DOHH2 (cell line): Measurements from ENCODE around the gene NAALAD2.
A peak's percentile ranks its signal among the peaks of the same experiment; 100 is the strongest.

Experiments used
- H3F3A ChIP-seq: fragments of 200-600 bp; sonication (generic), shearing (Covaris generic); 2 replicates; pipeline ENCODE4 v1.6.0; 2016; ENCODE audit warnings: antibody characterized with exemption, mild to moderate bottlenecking; ENCODE audit not compliant: control insufficient read depth, insufficient read depth
- H3K27ac ChIP-seq: fragments of 200-600 bp; sonication (generic); 2 replicates; pipeline ENCODE4 v1.5.1; 2014; ENCODE audit warnings: low read depth, mild to moderate bottlenecking, low read length, moderate library complexity
- H3K27me3 ChIP-seq: fragments of 200-600 bp; sonication (generic); 2 replicates; pipeline ENCODE4 v1.6.1; 2014; ENCODE audit warnings: mild to moderate bottlenecking, low read length, mixed read lengths; ENCODE audit not compliant: control insufficient read depth
- H3K36me3 ChIP-seq: fragments of 200-600 bp; sonication (generic); 2 replicates; pipeline ENCODE4 v1.6.1; 2014; ENCODE audit warnings: mild to moderate bottlenecking, low read length, moderate library complexity, mixed read lengths; ENCODE audit not compliant: control insufficient read depth
- H3K4me1 ChIP-seq: fragments of 200-600 bp; sonication (generic); 2 replicates; pipeline ENCODE4 v1.6.1; 2014; ENCODE audit warnings: mild to moderate bottlenecking, low read length, mixed read lengths; ENCODE audit not compliant: control insufficient read depth
- H3K4me2 ChIP-seq: fragments of 200-600 bp; sonication (generic); 2 replicates; pipeline ENCODE4 v1.6.0; 2014; ENCODE audit warnings: mild to moderate bottlenecking, low read length, moderate library complexity
- H3K4me3 ChIP-seq: fragments of 200-600 bp; sonication (generic); 2 replicates; pipeline ENCODE4 v1.5.1; 2014; ENCODE audit warnings: mild to moderate bottlenecking, low read length, mixed read lengths
- H3K79me2 ChIP-seq: fragments of 200-600 bp; sonication (generic); 2 replicates; pipeline ENCODE4 v1.6.1; 2014; ENCODE audit warnings: mild to moderate bottlenecking, low read length, mixed read lengths; ENCODE audit not compliant: control insufficient read depth
- H3K9me2 ChIP-seq: fragments of 200-600 bp; sonication (generic); replicated peaks from 2 replicates; pipeline ENCODE4 v1.6.1; 2014; ENCODE audit warnings: mild to moderate bottlenecking, low read length, mixed read lengths; ENCODE audit not compliant: control insufficient read depth
- H3K9me3 ChIP-seq: fragments of 200-600 bp; sonication (generic); 2 replicates; pipeline ENCODE4 v1.6.1; 2014; ENCODE audit warnings: antibody characterized with exemption, low read length, mixed read lengths; ENCODE audit not compliant: control insufficient read depth, insufficient read depth
- H4K20me1 ChIP-seq: fragments of 200-600 bp; sonication (generic); 2 replicates; pipeline ENCODE4 v1.6.0; 2014; ENCODE audit warnings: low read depth, mild to moderate bottlenecking, antibody characterized with exemption, low read length, moderate library complexity; ENCODE audit not compliant: control insufficient read depth, insufficient read depth
- CTCF ChIP-seq: fragments of 200-600 bp; sonication (generic); IDR thresholded peaks from one replicate; pipeline ENCODE4 v1.5.1; 2014; ENCODE audit warnings: antibody characterized with exemption, mild to moderate bottlenecking, low read depth, low read length; ENCODE audit not compliant: poor library complexity, severe bottlenecking
- EZH2phosphoT487 ChIP-seq: fragments of 200-600 bp; sonication (generic); IDR thresholded peaks from 2 replicates; pipeline ENCODE4 v1.6.1; 2017; ENCODE audit warnings: borderline replicate concordance, mild to moderate bottlenecking, antibody characterized with exemption, low read length, moderate library complexity, mixed read lengths

The NAALAD2 gene

GRCh38 chr11:90222459-90223247, 88.2 kb downstream of the NAALAD2 start, which contains the start of gene CHORDC1:
TSS of gene CHORDC1 (minus strand) at chr11:90223049. CDS start at chr11:90222954, 95 bp downstream.
- H4K20me1 ChIP-seq = peaks cover 27% of the 10 kb centered on the region
- no peaks in the 10 kb centered on the region for H3K9me3 ChIP-seq
- TF ChIP-seq EZH2phosphoT487 = no peak
- TF ChIP-seq CTCF = no peak
- peaks cover 46% of the 10 kb centered on the region for H3K36me3 ChIP-seq
- H3K4me3 ChIP-seq = peak within 1 kb of the TSS; percentile 79
- H3K4me2 ChIP-seq = peak within 1 kb of the TSS; percentile 69
- H3K79me2 ChIP-seq = peaks cover 62% of the 10 kb centered on the region
- H3K9me2 ChIP-seq = no peaks in the 10 kb centered on the region
- H3K27ac ChIP-seq = peak within 1 kb of the TSS; percentile 50
- H3K27me3 ChIP-seq = no peaks in the 10 kb centered on the region
- H3F3A ChIP-seq = no peaks in the 10 kb centered on the region
- H3K4me1 ChIP-seq = peaks cover 41% of the 10 kb centered on the region

DNA sequence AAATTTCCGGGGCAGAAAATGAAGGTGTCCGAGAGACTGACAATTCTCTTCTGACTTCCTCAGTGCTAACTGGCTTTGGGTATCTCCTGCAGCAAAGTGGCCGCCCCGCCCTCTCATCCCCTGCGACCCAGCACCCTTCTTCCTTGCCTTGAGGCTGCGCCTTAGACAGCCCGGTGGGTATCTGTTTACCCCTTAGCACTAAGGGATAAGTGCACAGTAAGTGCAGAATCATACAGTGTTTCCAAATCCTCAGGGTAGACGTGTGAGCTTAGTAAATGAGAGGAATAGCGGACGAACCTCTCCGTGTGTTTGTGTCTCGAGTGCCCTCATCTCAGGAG, 88.8 kb downstream of the NAALAD2 start:
- Histone ChIP-seq H3K27me3 (no peaks in the 10 kb centered on the region), H3K4me3 (peak overlapping the region; percentile 79), H3K9me3 (no peaks in the 10 kb centered on the region), H3K4me2 (peak overlapping the region; percentile 69), H3K9me2 (no peaks in the 10 kb centered on the region), H3K79me2 (peaks cover 56% of the 10 kb centered on the region), H3K27ac (peak overlapping the region; percentile 50), H3K4me1 (peaks cover 41% of the 10 kb centered on the region), H3K36me3 (peaks cover 42% of the 10 kb centered on the region), H3F3A (no peaks in the 10 kb centered on the region), H4K20me1 (peaks cover 27% of the 10 kb centered on the region)
- TF ChIP-seq EZH2phosphoT487 (no peak), CTCF (no peak)

GRCh38 chr11:90228056-90228455, 93.6 kb downstream of the NAALAD2 start:
- Histone ChIP-seq H3K9me3 (no peaks in the 10 kb centered on the region), H4K20me1 (no peaks in the 10 kb centered on the region), H3K4me2 (no peak overlapping the region), H3K79me2 (peaks cover 8% of the 10 kb centered on the region), H3K27ac (no peak overlapping the region), H3K4me1 (peaks cover 11% of the 10 kb centered on the region), H3K9me2 (no peaks in the 10 kb centered on the region), H3K4me3 (no peak overlapping the region), H3F3A (no peaks in the 10 kb centered on the region), H3K27me3 (peaks cover 10% of the 10 kb centered on the region; the same call in 1 of the 2 replicates), H3K36me3 (no peaks in the 10 kb centered on the region)
- TF ChIP-seq EZH2phosphoT487 = no peak
- TF ChIP-seq CTCF = no peak
